Activated CD4-positive, alpha-beta T cell treated with anti-CD3 and anti-CD28 coated beads, Interleukin-2, amount 10 ng/mL, durations not matched to agents 7 days and 5 days (primary cell): ENCODE measurements around the gene EPHA10. TPM values are rescaled to one million over a fixed set of nuclear protein-coding genes. Genes with fewer than 3 reads are reported as not detected.

ENCODE experiments used
- CTCF ChIA-PET: fragments of 350-600 bp; sonication (Branson Sonifier 250); formaldehyde crosslinking; loops from one replicate; lab custom pipeline; 2021; ENCODE audit warnings: antibody characterized with exemption; lab: Charles Lee
- POLR2A ChIA-PET: fragments of 350-600 bp; sonication (Branson Sonifier 250); formaldehyde crosslinking; loops from one replicate; lab custom pipeline; 2021; ENCODE audit warnings: antibody characterized with exemption; lab: Charles Lee
- DNase-seq: peaks from one replicate; pipeline ENCODE4 v3.0.0-alpha.2; 2020
- H3K27ac Mint-ChIP-seq: one replicate; pipeline ENCODE4 v1.8.0; 2021; ENCODE audit warnings: mild to moderate bottlenecking, moderate library complexity, mixed read lengths
- H3K27me3 Mint-ChIP-seq: one replicate; pipeline ENCODE4 v1.8.0; 2021; ENCODE audit warnings: mixed read lengths
- H3K36me3 Mint-ChIP-seq: one replicate; pipeline ENCODE4 v1.8.0; 2021; ENCODE audit warnings: low read depth, mixed read lengths
- H3K4me1 Mint-ChIP-seq: one replicate; pipeline ENCODE4 v1.8.0; 2021; ENCODE audit warnings: mixed read lengths
- H3K4me3 Mint-ChIP-seq: one replicate; pipeline ENCODE4 v1.8.0; 2021; ENCODE audit warnings: mild to moderate bottlenecking, moderate library complexity, mixed read lengths
- H3K9me3 Mint-ChIP-seq: one replicate; pipeline ENCODE4 v1.8.0; 2021; ENCODE audit warnings: mixed read lengths
- total RNA-seq, 2 experiments: library from RNA; stranded (reverse); gene quantifications; one replicate each; pipeline ENCODE4 v1.2.3, GENCODE V29; 2021

EPHA10 gene
- total RNA-seq, 2 experiments from 2014 or later: not detected

GRCh38 chr1:37670133-37670532, 94.8 kb downstream of the EPHA10 start:
- Mint-ChIP-seq H3K27ac (no peak overlapping the region), H3K9me3 (no peaks in the 10 kb centered on the region), H3K27me3 (peaks cover 37% of the 10 kb centered on the region), H3K4me1 (peaks cover 19% of the 10 kb centered on the region), H3K36me3 (no peaks in the 10 kb centered on the region), H3K4me3 (no peak overlapping the region)
- no peak for DNase-seq
- ChIA-PET CTCF (no interaction called here), POLR2A (no interaction called here)

GRCh38 chr1:37667023-37667671, 97.8 kb downstream of the EPHA10 start:
- Mint-ChIP-seq H3K27ac (no peak overlapping the region), H3K36me3 (no peaks in the 10 kb centered on the region), H3K27me3 (peaks cover 27% of the 10 kb centered on the region), H3K4me1 (no peaks in the 10 kb centered on the region), H3K9me3 (no peaks in the 10 kb centered on the region), H3K4me3 (no peak overlapping the region)
- CTCF ChIA-PET: interaction anchor here (1.6 kb wide), 1 partner anchor 213 kb away, joined by 4 read pairs; no protein-coding TSS in a partner anchor
- DNase-seq: no peak
- POLR2A ChIA-PET: no interaction called here

- Mint-ChIP-seq H3K9me3 (no peaks in the 10 kb centered on the region), H3K27ac (no peak overlapping the region), H3K36me3 (no peaks in the 10 kb centered on the region), H3K4me1 (no peaks in the 10 kb centered on the region), H3K4me3 (no peak overlapping the region), H3K27me3 (peaks cover 20% of the 10 kb centered on the region)
- no peak for DNase-seq
- CTCF ChIA-PET: interaction anchor here (1.6 kb wide), 1 partner anchor 212 kb away, joined by 4 read pairs; no protein-coding TSS in a partner anchor
- POLR2A ChIA-PET: no interaction called here
These were observed 98.6 kb downstream of the EPHA10 start for GRCh38 chr1:37666241-37666867.

Other genes starting within 250 kb of the EPHA10 start
- gene SNIP1, start 210.8 kb downstream of the EPHA10 start, total RNA-seq: 10 to 100 TPM; 27.0 to 27.6 TPM
- under 1 TPM; 0.40 to 0.47 TPM for gene DNALI1, start 208.2 kb downstream of the EPHA10 start, total RNA-seq
- gene GNL2, start 169.2 kb downstream of the EPHA10 start, total RNA-seq: 10 to 100 TPM; 51.4 to 58.1 TPM
- not detected for gene RSPO1, start 130.2 kb downstream of the EPHA10 start, total RNA-seq
- 10 to 100 TPM; 85.5 to 91.2 TPM for gene CDCA8, start 72.6 kb downstream of the EPHA10 start, total RNA-seq
- gene MANEAL, start 28.7 kb upstream of the EPHA10 start, total RNA-seq: 1 to 10 TPM; 1.3 to 1.5 TPM
- 10 to 100 TPM; 13.9 to 16.8 TPM for gene C1orf122, start 42.7 kb upstream of the EPHA10 start, total RNA-seq
- 10 to 100 TPM; 12.0 to 13.8 TPM for gene YRDC, start 43.1 kb upstream of the EPHA10 start, total RNA-seq
- gene MTF1, start 94.5 kb upstream of the EPHA10 start, total RNA-seq: 10 to 100 TPM; 21.0 to 22.5 TPM
- gene INPP5B, start 181.9 kb upstream of the EPHA10 start, total RNA-seq: 10 to 100 TPM; 31.5 to 33.8 TPM
- 100 to 1,000 TPM in 1 of 2 experiments, 10 to 100 TPM in 1; 80.9 to 110 TPM for gene SF3A3, start 224.9 kb upstream of the EPHA10 start, total RNA-seq
- 1 to 10 TPM; 9.8 to 9.9 TPM for gene FHL3, start 240.4 kb upstream of the EPHA10 start, total RNA-seq
- gene UTP11, start 247.6 kb upstream of the EPHA10 start, total RNA-seq: 10 to 100 TPM; 33.0 to 34.8 TPM